MCF 10A (cell line): ENCODE data around the gene MIA2. TPM values are rescaled to one million over a fixed set of nuclear protein-coding genes. Genes with fewer than 3 reads are reported as not detected.

ENCODE experiments used
- BruUV-seq: library from RNA; stranded (reverse); fragments of 400-500 nt; replicated peaks from 2 replicates; lab custom pipeline; 2021; lab: Mats Ljungman, UMichigan
- CTCF ChIA-PET: fragments of 300-600 bp; sonication (Branson Sonifier 250); formaldehyde crosslinking; extraction: SDS; loops from one replicate; lab custom pipeline; 2021; ENCODE audit warnings: antibody characterized with exemption, inconsistent platforms; lab: Yijun Ruan, JAX
- POLR2A ChIA-PET: fragments of 300-600, 350-650 bp; sonication (Branson Sonifier 250); formaldehyde crosslinking; extraction: SDS; loops from one replicate; lab custom pipeline; 2020; ENCODE audit warnings: antibody characterized with exemption, inconsistent platforms; lab: Yijun Ruan, JAX
- DNase-seq: peaks from one replicate; pipeline ENCODE4 v3.0.0-alpha.2; 2018; ENCODE audit not compliant: unreplicated experiment
- H3K27ac Mint-ChIP-seq: one replicate; pipeline ENCODE4 v1.8.0; 2022; ENCODE audit warnings: mild to moderate bottlenecking, low read depth, mixed read lengths; ENCODE audit not compliant: unreplicated experiment
- H3K27me3 Mint-ChIP-seq: one replicate; pipeline ENCODE4 v1.8.0; 2022; ENCODE audit warnings: mixed read lengths; ENCODE audit not compliant: insufficient read depth, unreplicated experiment
- H3K36me3 Mint-ChIP-seq: one replicate; pipeline ENCODE4 v1.8.0; 2022; ENCODE audit warnings: mild to moderate bottlenecking, moderate library complexity, mixed read lengths; ENCODE audit not compliant: insufficient read depth, unreplicated experiment
- H3K4me1 Mint-ChIP-seq: one replicate; pipeline ENCODE4 v1.8.0; 2022; ENCODE audit warnings: mixed read lengths; ENCODE audit not compliant: insufficient read depth, unreplicated experiment
- H3K4me3 Mint-ChIP-seq: one replicate; pipeline ENCODE4 v1.8.0; 2022; ENCODE audit warnings: mild to moderate bottlenecking, moderate library complexity, mixed read lengths; ENCODE audit not compliant: unreplicated experiment
- H3K9me3 Mint-ChIP-seq: one replicate; pipeline ENCODE4 v1.8.0; 2022; ENCODE audit warnings: mixed read lengths; ENCODE audit not compliant: unreplicated experiment
- intact Hi-C: fragments of 100-400 bp; cut with micrococcal nuclease; formaldehyde crosslinking; loops from 2 replicates; pipeline ENCODE4 v1.14.1; 2022
- total RNA-seq: library from RNA; stranded (reverse); gene quantifications from 2 replicates; pipeline ENCODE4 v1.2.3, GENCODE V29; 2022
- TF ChIP-seq, protein P1 (sequence below): fragments of 200-600 bp; IDR thresholded peaks from one replicate; pipeline ENCODE4 v1.8.0; 2022; ENCODE audit warnings: antibody characterized with exemption, mild to moderate bottlenecking; ENCODE audit not compliant: unreplicated experiment

The MIA2 gene
- total RNA-seq, 1 experiment from 2014 or later = 63.2 TPM

DNA sequence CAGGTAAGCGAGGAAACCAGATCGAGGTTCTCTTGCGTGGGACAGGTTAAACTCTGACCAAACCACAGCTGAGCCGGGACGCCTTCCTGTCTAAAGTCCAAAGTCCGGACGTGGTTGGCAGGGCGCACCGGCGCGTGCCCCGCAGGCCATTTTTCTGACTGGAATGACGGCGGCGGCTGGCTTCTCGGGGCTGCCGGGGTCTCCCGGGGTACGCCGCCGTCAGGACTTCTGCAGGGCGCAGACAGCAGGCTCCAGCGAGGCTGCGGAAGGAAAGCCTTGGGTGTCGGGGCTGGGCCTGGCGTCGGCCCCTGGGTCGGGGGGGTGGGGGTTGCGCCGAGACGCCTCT lies 32.8 kb downstream of the MIA2 start:
- CTCF ChIA-PET = interaction anchor here (0.6 to 1.4 kb wide), 4 partner anchors 13 to 78 kb away, joined by 3 to 4 read pairs (median 3); no protein-coding TSS in a partner anchor
- H3K36me3 Mint-ChIP-seq = no peaks in the 10 kb centered on the region
- peaks cover 29% of the 10 kb centered on the region for H3K4me1 Mint-ChIP-seq
- H3K4me3 Mint-ChIP-seq = peak overlapping the region; percentile 96
- BruUV-seq = no TSS peak
- peak; percentile 80 for DNase-seq
- no peaks in the 10 kb centered on the region for H3K27me3 Mint-ChIP-seq
- POLR2A ChIA-PET = interaction anchor here (0.5 to 7.4 kb wide), 28 partner anchors 11 to 197 kb away, joined by 3 to 144 read pairs (median 6); partner anchors contain the start of genes FBXO33, GEMIN2, PNN and SEC23A
- H3K27ac Mint-ChIP-seq = peak overlapping the region; percentile 98
- H3K9me3 Mint-ChIP-seq = no peaks in the 10 kb centered on the region
- TF ChIP-seq, protein P1, sequence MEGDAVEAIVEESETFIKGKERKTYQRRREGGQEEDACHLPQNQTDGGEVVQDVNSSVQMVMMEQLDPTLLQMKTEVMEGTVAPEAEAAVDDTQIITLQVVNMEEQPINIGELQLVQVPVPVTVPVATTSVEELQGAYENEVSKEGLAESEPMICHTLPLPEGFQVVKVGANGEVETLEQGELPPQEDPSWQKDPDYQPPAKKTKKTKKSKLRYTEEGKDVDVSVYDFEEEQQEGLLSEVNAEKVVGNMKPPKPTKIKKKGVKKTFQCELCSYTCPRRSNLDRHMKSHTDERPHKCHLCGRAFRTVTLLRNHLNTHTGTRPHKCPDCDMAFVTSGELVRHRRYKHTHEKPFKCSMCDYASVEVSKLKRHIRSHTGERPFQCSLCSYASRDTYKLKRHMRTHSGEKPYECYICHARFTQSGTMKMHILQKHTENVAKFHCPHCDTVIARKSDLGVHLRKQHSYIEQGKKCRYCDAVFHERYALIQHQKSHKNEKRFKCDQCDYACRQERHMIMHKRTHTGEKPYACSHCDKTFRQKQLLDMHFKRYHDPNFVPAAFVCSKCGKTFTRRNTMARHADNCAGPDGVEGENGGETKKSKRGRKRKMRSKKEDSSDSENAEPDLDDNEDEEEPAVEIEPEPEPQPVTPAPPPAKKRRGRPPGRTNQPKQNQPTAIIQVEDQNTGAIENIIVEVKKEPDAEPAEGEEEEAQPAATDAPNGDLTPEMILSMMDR = no peak
- intact Hi-C loops = loop anchor here (5.0 kb wide), 1 partner anchor 79 kb away; no protein-coding TSS in a partner anchor

DNA sequence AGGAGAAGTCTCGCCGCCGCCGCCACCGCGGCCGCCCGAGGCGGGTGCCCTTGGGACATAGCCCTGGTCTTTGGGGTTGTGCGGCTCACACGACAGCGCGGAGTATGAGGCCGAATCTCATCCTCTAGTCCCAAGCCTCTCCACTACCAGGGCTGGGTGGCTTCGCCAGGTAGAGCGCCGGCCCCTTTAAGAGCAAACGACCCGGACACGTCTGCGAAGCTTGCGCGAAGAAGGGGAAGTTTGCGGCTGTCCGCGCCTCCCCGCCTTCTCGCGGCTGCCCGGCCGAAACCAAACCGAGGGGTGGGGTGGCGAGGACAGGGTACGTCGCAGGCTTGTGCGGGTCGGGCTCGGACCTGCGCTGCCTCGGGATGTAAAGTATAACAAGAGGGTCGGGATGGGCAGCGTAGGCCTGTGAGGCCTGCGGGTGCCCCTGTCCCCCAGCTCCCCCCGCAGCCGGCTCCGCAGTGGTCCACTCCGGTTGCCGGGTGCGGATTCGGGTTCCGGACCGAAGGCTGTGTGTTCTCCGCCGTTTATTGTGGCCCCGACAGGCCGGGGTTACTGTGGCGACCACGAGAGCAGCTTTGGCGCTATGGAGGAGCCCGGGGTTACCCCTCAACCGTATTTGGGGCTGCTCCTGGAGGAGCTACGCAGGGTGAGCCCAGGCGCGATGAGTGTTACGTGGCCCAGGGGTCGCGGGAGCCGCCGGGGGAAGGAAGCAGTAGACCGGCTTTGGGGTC lies 33.3 kb downstream of the MIA2 start:
- POLR2A ChIA-PET = interaction anchor here (0.5 to 7.4 kb wide), 28 partner anchors 10 to 166 kb away, joined by 3 to 144 read pairs (median 5); partner anchors contain the start of genes FBXO33, GEMIN2, PNN and SEC23A
- H3K4me3 Mint-ChIP-seq = peak overlapping the region; percentile 96
- H3K27me3 Mint-ChIP-seq = no peaks in the 10 kb centered on the region
- CTCF ChIA-PET = interaction anchor here (0.6 to 1.4 kb wide), 4 partner anchors 13 to 79 kb away, joined by 3 to 4 read pairs (median 3); no protein-coding TSS in a partner anchor
- peaks cover 29% of the 10 kb centered on the region for H3K4me1 Mint-ChIP-seq
- H3K9me3 Mint-ChIP-seq = no peaks in the 10 kb centered on the region
- DNase-seq = peak; percentile 89
- BruUV-seq = no TSS peak
- intact Hi-C loops = loop anchor here (1.0 to 5.0 kb wide), 2 partner anchors 80 to 153 kb away; partner anchors contain the start of gene GEMIN2
- H3K27ac Mint-ChIP-seq = peak overlapping the region; percentile 98
- no peaks in the 10 kb centered on the region for H3K36me3 Mint-ChIP-seq
- TF ChIP-seq, protein P1 = no peak

DNA sequence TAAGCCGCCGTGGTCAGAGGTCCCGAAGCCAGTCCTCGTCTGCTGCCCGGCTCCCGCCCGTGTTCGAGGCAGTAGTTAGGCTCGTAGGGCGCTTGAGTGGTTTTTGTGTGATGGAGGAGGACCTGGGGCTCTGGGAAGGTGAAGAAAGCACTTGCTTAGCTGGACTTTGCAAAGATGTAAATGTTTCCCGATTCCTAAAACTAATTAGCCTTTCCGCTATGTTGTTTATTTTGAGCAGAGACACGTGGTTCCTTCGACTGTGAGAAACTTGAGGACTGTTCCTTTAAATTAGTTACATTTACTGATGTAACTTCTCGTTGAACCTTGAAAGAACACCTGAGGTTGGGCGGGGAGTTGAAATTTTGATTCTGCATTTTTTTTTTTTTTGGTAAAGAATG lies 33.9 kb downstream of the MIA2 start:
- H3K9me3 Mint-ChIP-seq = no peaks in the 10 kb centered on the region
- TF ChIP-seq, protein P1 = no peak
- CTCF ChIA-PET = interaction anchor here (1.2 kb wide), 1 partner anchor 14 kb away, joined by 3 read pairs; no protein-coding TSS in a partner anchor
- DNase-seq = peak; percentile 52
- no peaks in the 10 kb centered on the region for H3K27me3 Mint-ChIP-seq
- POLR2A ChIA-PET = interaction anchor here (0.7 to 7.4 kb wide), 19 partner anchors 9 to 165 kb away, joined by 3 to 144 read pairs (median 8); partner anchors contain the start of genes FBXO33, GEMIN2, PNN and SEC23A
- peaks cover 29% of the 10 kb centered on the region for H3K4me1 Mint-ChIP-seq
- intact Hi-C loops = loop anchor here (1.0 to 5.0 kb wide), 2 partner anchors 80 to 153 kb away; partner anchors contain the start of gene GEMIN2
- H3K36me3 Mint-ChIP-seq = no peaks in the 10 kb centered on the region
- no TSS peak for BruUV-seq
- H3K4me3 Mint-ChIP-seq = peak overlapping the region; percentile 96
- H3K27ac Mint-ChIP-seq = peak overlapping the region; percentile 98

DNA sequence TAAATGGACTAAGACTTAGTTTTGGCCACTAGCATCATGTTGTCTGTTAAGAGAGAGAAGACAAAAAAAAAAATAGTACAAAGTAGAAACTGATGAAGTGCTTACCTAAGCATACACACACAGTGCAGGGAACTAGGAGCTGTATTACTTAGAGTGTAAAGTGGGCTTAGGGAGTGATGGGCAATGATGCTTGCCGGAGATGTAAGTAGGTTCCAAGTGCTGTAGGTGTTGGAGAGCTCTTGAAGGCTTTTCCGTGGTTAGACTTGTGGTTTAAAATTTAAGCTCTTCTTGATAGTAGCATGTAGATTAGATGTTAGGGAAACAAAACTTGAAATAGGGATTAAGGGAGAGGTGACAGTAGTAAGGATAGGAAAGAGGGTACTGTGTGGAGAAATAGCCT lies 34.7 kb downstream of the MIA2 start:
- H3K36me3 Mint-ChIP-seq = peaks cover 8% of the 10 kb centered on the region
- TF ChIP-seq, protein P1 = no peak
- ChIA-PET POLR2A (interaction anchor here (0.7 to 7.4 kb wide), 14 partner anchors 25 to 1010 kb away, joined by 3 to 144 read pairs (median 4); partner anchors contain the start of genes FBXO33, PNN and TRAPPC6B), CTCF (interaction anchor here (0.6 to 0.7 kb wide), 2 partner anchors 22 to 25 kb away, joined by 3 read pairs; no protein-coding TSS in a partner anchor)
- peaks cover 29% of the 10 kb centered on the region for H3K4me1 Mint-ChIP-seq
- H3K27ac Mint-ChIP-seq = peak overlapping the region; percentile 98
- DNase-seq = peak; percentile 35
- BruUV-seq = no TSS peak
- H3K27me3 Mint-ChIP-seq = no peaks in the 10 kb centered on the region
- intact Hi-C loops = loop anchor here (5.0 kb wide), 1 partner anchor 81 kb away; no protein-coding TSS in a partner anchor
- H3K9me3 Mint-ChIP-seq = peaks cover 5% of the 10 kb centered on the region
- peak overlapping the region; percentile 96 for H3K4me3 Mint-ChIP-seq
